Testis (tissue), 2 donors: ENCODE results near the gene SNAPC1.

Experiments
- POLR2A ChIP-seq: fragments of 450-650 bp; IDR thresholded peaks from one replicate; pipeline ENCODE4 v1.6.1; 2017; ENCODE audit warnings: antibody characterized with exemption, mild to moderate bottlenecking, moderate library complexity
- TF ChIP-seq, protein P1 (sequence below), 3 experiments: fragments of 450-650 bp in 2 of 3; fragments of 200-600 bp in 1 of 3; sonication (generic) in 1 of 3; IDR thresholded peaks; one replicate each; pipeline ENCODE4 v1.5.1; 2016 to 2019; ENCODE audit warnings: antibody characterized with exemption in 3 of 3, mild to moderate bottlenecking in 2 of 3, moderate library complexity in 1 of 3

DNA sequence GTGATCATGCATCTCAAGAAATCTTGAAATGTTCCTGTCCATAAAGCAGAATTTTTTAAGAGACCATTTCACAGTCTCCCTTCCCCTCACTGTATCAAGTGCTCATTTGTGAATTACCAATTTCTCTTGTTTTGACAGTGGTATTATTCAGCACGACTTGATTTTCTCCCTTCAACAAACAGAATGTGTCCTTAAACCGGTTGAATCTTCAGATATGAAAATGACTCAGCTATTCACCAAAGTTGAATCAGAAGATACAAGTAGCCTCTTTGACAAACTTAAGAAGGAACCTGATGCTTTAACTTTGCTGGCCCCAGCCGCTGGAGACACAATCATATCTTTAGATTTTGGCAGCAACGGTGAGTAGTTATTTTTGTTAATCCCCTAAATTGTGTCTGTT is 25.5 kb upstream of the SNAPC1 start:
- TF ChIP-seq, protein P1, sequence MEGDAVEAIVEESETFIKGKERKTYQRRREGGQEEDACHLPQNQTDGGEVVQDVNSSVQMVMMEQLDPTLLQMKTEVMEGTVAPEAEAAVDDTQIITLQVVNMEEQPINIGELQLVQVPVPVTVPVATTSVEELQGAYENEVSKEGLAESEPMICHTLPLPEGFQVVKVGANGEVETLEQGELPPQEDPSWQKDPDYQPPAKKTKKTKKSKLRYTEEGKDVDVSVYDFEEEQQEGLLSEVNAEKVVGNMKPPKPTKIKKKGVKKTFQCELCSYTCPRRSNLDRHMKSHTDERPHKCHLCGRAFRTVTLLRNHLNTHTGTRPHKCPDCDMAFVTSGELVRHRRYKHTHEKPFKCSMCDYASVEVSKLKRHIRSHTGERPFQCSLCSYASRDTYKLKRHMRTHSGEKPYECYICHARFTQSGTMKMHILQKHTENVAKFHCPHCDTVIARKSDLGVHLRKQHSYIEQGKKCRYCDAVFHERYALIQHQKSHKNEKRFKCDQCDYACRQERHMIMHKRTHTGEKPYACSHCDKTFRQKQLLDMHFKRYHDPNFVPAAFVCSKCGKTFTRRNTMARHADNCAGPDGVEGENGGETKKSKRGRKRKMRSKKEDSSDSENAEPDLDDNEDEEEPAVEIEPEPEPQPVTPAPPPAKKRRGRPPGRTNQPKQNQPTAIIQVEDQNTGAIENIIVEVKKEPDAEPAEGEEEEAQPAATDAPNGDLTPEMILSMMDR (IDR thresholded peaks at IDR 0.05) = no peak
- no peak for TF ChIP-seq POLR2A
